Heart right ventricle (tissue), 16 donors: ENCODE measurements around the gene AATF. TPM values are rescaled to one million over a fixed set of nuclear protein-coding genes. Genes with fewer than 3 reads are reported as not detected.

ENCODE experiments used
- ATAC-seq, 8 donors: fragments of 200-7000 bp; cut with Tn5 transposase; one replicate each; pipeline ENCODE4 v1.9.1; 2020; ENCODE audit warnings: mild to moderate bottlenecking in 8 of 8, moderate library complexity in 8 of 8, moderate number of reproducible peaks in 1 of 8
- DNase-seq, 2 donors: peaks; one replicate each; pipeline ENCODE4 v3.0.0-alpha.2; 2020
- H3K27ac ChIP-seq, 10 donors: fragments of 200-600 bp; sonication (generic) in 2 of 10; one replicate each; pipeline versions ENCODE4 v1.5.0 to v1.8.0; 2020 to 2022; ENCODE audit warnings: mild to moderate bottlenecking in 3 of 10
- H3K27me3 ChIP-seq, 7 donors: fragments of 200-600 bp; one replicate each; pipeline ENCODE4 v1.8.0; 2021 to 2022; ENCODE audit warnings: mild to moderate bottlenecking in 2 of 7
- H3K36me3 ChIP-seq, 9 donors: fragments of 200-600 bp; sonication (generic) in 1 of 9; one replicate each; pipeline versions ENCODE4 v1.5.0 to v1.8.0; 2020 to 2022; ENCODE audit warnings: mild to moderate bottlenecking in 2 of 9
- H3K4me1 ChIP-seq, 9 donors: fragments of 200-600 bp; sonication (generic) in 1 of 9; one replicate each; pipeline versions ENCODE4 v1.5.0 to v1.8.0; 2020 to 2022; ENCODE audit warnings: mild to moderate bottlenecking in 4 of 9
- H3K4me3 ChIP-seq, 10 donors: fragments of 200-600 bp; sonication (generic) in 2 of 10; one replicate each; pipeline versions ENCODE4 v1.5.0 to v1.8.0; 2020 to 2022; ENCODE audit warnings: mild to moderate bottlenecking in 7 of 10, moderate library complexity in 2 of 10
- H3K9me3 ChIP-seq, 11 donors: fragments of 200-600 bp in 10 of 11; sonication (generic) in 2 of 11; one replicate each; pipeline versions ENCODE4 v1.5.0 to v1.8.0; 2013 to 2022; ENCODE audit warnings: mild to moderate bottlenecking in 2 of 11, control low read depth in 1 of 11, moderate library complexity in 1 of 11
- WGBS, 2 donors: extraction: QIAGEN DNeasy Blood & Tissue Kit; methylation state at CpG; one replicate each; pipeline ENCODE4 v1.1.7; 2013; ENCODE audit warnings: inconsistent platforms in 1 of 2; 5-methylcytosine and 5-hydroxymethylcytosine counted together
- intact Hi-C, 10 donors: fragments of 100-400 bp; cut with DNase I; formaldehyde crosslinking; loops; one replicate each; pipeline versions ENCODE4 v1.11.1 to v1.14.2; 2022
- polyA plus RNA-seq, 2 donors: library from polyadenylated mRNA; stranded (reverse); fragments of 200-250 nt; gene quantifications; one replicate each; pipeline ENCODE4 v1.2.3, GENCODE V29; 2013
- total RNA-seq, 10 donors: library from RNA; stranded (reverse); fragmentation: NEBNext Ultra II Directional in 3 of 10; extraction: Animal tissue kit (Norgen Biotek cat#: 25700) in 3 of 10; gene quantifications; one replicate each; pipeline versions ENCODE4 v1.2.1 to v1.2.4, GENCODE V29; 2021 to 2023
- TF ChIP-seq, protein P1 (sequence below), 9 donors: fragments of 200-600 bp; sonication (generic) in 2 of 9; IDR thresholded peaks; one replicate each; pipeline versions ENCODE4 v1.5.0 to v1.8.0; 2021 to 2022; ENCODE audit warnings: antibody characterized with exemption in 9 of 9, mild to moderate bottlenecking in 5 of 9, moderate library complexity in 1 of 9
- donor health status: Arrhythmogenic right ventricular cardiomyopathy.
- donor health status: ischemic (EF 13 %, LVEDD 7.1; RV severe dilation, severe dysfunction).
- donor health status: healthy with polysubstance abuse.
- donor health status: DM: no; HTN: yes; CAD: no.
- donor health status: DM: no; HTN: no; CAD: no.
- donor health status: ischemic (EF 25% LVEDD 6.9; RV normal size, moderate dysfunction).
- donor health status: ischemic (EF 25% LVEDD 5.7; RV mildly dilated, moderate dysfunction).
- donor health status: healthy.
- donor health status: DM: yes; HTN: yes; CAD: no.
- donor health status: Ischemic cardiomyopathy.
- donor health status: ischemic (EF 35%, LVEDD 5.7; RV mildly dilated, moderate dysfunction).
- donor health status: nonischemic (EF 11% LVEDD 7.7; RV severe dilation, severe dysfunction).
- donor health status: DM: yes; HTN: yes; CAD: no.
- donor health status: PGD.
- donor health status: ischemic (EF 29% LVEDD 5.4; RV normal size, mild dysfunction).
- donor health status: nonischemic (EF 23%, LVEDD 6.1; RV moderate dilation, normal function).

Gene AATF
- total and polyA plus RNA-seq, 12 donors = 19.9 to 35.5 (median 26.0) TPM

- Histone ChIP-seq H3K4me1 (peaks cover 32 to 85% (median 79%) of the 10 kb centered on the region in 9 donors), H3K27ac (no peak overlapping the region), H3K27me3 (peaks cover 92 to 100% (median 100%) of the 10 kb centered on the region in 7 donors), H3K9me3 (no peaks in the 10 kb centered on the region), H3K36me3 (no peaks in the 10 kb centered on the region), H3K4me3 (peak overlapping the region in 9 of 10 donors; percentile 14 to 43 (median 24))
- intact Hi-C loops = no loop called here
- ATAC-seq (no peak), DNase-seq (no peak)
- 2% methylated on average over 45 to 49 of the region's 49 CpGs for WGBS, 2 donors
- TF ChIP-seq, protein P1, sequence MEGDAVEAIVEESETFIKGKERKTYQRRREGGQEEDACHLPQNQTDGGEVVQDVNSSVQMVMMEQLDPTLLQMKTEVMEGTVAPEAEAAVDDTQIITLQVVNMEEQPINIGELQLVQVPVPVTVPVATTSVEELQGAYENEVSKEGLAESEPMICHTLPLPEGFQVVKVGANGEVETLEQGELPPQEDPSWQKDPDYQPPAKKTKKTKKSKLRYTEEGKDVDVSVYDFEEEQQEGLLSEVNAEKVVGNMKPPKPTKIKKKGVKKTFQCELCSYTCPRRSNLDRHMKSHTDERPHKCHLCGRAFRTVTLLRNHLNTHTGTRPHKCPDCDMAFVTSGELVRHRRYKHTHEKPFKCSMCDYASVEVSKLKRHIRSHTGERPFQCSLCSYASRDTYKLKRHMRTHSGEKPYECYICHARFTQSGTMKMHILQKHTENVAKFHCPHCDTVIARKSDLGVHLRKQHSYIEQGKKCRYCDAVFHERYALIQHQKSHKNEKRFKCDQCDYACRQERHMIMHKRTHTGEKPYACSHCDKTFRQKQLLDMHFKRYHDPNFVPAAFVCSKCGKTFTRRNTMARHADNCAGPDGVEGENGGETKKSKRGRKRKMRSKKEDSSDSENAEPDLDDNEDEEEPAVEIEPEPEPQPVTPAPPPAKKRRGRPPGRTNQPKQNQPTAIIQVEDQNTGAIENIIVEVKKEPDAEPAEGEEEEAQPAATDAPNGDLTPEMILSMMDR (IDR thresholded peaks at IDR 0.05) = no peak
These were observed 12.9 kb upstream of the AATF start for GRCh38 chr17:36935671-36936454.

DNA sequence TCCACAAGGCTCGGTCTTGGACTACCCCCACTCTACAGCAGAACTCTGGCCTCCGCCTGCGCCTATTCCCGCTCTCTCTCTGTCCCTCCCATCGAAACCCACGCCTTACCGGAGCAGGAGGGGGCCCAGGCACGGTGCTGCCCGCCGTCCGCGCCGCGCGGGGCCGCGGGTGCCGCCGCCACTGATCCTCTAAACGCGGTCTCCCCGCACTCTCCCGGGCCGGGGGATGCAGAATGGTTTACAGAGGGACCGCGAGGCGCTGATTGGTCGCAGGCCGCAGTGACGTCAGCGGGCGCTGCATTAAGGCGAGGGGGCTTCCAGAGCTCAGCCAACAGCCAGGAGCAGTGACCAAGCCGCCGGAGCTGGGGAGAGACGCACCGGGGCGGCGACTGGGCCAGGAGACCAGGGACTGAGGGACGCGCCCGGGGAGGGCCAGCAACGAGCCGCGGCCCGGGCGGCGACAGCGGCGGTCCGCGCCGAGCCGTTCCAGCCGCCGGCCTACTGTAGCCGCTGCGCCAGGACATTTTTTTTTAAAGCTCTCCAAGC lies 12.2 kb upstream of the AATF start:
- WGBS, 2 donors = 1% methylated on average over 58 of the region's 58 CpGs
- intact Hi-C loops = no loop called here
- ATAC-seq = no peak
- no peak overlapping the region for H3K27ac ChIP-seq
- peaks cover 92 to 100% (median 100%) of the 10 kb centered on the region in 7 donors for H3K27me3 ChIP-seq
- peaks cover 32 to 85% (median 77%) of the 10 kb centered on the region in 9 donors for H3K4me1 ChIP-seq
- peak overlapping the region; percentile 5 to 43 (median 24) for H3K4me3 ChIP-seq
- H3K9me3 ChIP-seq = no peaks in the 10 kb centered on the region
- DNase-seq = no peak
- no peaks in the 10 kb centered on the region for H3K36me3 ChIP-seq
- TF ChIP-seq, protein P1 (IDR thresholded peaks at IDR 0.05) = no peak

DNA sequence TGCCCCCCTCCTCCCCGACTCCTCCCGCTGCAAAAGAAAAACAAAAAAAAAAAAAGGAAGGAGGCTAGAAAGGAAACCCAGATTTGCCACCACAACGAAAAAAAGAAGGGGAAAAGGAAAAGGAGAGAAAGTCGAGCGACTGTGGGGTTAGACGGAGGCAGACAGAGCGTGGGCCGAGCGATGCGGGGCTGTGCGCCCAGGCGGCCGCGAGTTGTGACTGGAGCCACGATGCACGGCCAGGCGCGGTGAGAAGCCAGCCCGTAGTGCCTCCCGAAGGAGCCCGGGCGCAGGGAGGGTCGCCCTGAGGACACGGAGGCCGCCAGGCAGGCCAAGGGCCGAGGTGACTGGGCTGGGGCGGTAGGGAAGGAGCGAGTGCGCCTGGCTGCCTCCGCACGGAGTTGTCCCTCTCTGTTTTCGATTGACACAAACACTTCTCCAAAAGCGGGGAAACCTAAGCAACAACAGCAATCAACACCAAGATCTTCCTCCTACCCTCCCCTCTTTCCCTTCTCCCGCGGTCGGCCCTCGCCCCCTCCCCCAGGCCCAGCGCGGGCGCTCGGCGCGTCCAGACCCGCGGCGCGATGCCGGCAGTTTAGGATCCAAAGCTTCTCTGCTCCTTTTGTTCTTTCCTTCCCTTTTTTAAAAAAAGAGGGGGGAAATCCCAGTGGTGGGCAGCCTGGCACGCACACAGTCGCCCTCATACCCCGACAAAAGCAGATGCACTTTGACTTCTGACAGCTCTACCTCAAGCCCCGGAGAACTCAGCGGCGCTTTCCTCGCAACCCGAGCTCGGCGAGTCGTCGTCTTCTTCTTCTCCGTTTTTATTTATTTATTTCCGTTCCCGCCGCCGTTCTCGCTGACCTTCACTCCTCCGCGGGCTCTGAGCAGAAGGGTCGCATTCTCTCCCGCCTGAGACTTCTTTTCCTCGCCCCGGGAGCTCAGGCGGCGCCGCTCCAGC lies 11.5 kb upstream of the AATF start, which contains the start of gene LHX1:
LHX1 (plus strand) TSS at position 475 of the 958 bp plus-strand sequence. CDS start 723 bp downstream, outside the sequence.
- intact Hi-C loops = no loop called here
- DNase-seq = no peak
- Histone ChIP-seq H3K27me3 (peaks cover 94 to 100% (median 100%) of the 10 kb centered on the region in 7 donors), H3K9me3 (no peaks in the 10 kb centered on the region), H3K36me3 (no peaks in the 10 kb centered on the region), H3K4me3 (peak within 1 kb of the TSS; percentile 5 to 43 (median 24)), H3K4me1 (peaks cover 35 to 84% (median 75%) of the 10 kb centered on the region in 9 donors), H3K27ac (no peak within 1 kb of the TSS)
- 1 to 3% methylated on average over 74 to 75 of the region's 75 CpGs for WGBS, 2 donors
- TF ChIP-seq, protein P1 (IDR thresholded peaks at IDR 0.05) = no peak
- no peak for ATAC-seq
